ENCODE measurements around the gene TRIML2.

TRIML2 gene, protein sequence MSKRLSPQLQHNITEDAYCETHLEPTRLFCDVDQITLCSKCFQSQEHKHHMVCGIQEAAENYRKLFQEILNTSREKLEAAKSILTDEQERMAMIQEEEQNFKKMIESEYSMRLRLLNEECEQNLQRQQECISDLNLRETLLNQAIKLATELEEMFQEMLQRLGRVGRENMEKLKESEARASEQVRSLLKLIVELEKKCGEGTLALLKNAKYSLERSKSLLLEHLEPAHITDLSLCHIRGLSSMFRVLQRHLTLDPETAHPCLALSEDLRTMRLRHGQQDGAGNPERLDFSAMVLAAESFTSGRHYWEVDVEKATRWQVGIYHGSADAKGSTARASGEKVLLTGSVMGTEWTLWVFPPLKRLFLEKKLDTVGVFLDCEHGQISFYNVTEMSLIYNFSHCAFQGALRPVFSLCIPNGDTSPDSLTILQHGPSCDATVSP

DNA sequence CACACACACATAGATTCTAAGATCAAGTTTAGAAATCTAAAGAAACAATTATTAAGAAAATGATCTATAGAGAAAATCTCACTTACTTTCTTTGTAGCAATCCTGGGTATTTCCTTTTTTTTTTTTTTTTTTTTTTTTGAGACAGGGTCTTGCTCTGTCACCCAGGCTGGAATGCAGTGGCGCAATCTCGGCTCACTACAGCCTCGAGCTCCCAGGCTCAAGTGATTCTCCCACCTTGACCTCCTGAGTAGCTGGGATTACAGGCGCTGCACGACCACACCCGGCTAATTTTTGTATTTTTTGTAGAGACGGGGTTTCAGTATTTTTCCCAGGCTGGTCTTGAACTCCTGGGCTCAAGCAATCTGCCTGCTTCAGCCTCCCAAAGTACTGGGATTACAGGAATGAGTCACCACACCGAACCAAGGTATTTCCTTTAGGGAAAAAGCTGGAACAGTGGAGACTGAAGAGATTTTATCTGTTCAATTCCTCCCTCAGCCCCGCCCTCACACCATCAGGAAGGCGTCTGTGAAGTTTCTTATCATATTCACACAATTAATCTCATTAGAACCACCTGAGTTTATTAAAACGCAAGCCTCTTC lies at the start of gene TRIML2:
TRIML2 (minus strand) TSS at position 447 of the 599 bp plus-strand sequence. CDS start 4,235 bp downstream, outside the sequence.
- DNase-seq = no peak

DNA sequence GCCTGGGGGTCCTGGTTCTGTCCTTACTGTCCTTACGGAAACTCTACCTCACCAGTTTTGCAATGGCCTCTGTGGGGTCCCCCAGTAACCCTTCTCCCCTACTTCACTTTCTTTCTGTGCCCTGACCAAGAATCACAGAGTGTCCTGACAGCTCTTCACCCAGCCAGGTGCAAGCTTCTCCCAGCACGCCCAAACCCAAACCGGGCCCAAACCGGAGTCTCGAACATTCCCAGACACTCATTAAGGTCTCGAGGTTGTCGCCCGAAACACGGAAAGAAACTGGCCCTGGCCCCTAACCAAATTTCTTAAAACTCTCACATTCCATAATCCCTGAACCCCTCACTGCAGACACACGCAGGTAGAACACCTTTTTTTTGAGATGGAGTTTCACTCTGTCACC lies 48.9 kb upstream of the TRIML2 start:
- DNase-seq = no peak

DNA sequence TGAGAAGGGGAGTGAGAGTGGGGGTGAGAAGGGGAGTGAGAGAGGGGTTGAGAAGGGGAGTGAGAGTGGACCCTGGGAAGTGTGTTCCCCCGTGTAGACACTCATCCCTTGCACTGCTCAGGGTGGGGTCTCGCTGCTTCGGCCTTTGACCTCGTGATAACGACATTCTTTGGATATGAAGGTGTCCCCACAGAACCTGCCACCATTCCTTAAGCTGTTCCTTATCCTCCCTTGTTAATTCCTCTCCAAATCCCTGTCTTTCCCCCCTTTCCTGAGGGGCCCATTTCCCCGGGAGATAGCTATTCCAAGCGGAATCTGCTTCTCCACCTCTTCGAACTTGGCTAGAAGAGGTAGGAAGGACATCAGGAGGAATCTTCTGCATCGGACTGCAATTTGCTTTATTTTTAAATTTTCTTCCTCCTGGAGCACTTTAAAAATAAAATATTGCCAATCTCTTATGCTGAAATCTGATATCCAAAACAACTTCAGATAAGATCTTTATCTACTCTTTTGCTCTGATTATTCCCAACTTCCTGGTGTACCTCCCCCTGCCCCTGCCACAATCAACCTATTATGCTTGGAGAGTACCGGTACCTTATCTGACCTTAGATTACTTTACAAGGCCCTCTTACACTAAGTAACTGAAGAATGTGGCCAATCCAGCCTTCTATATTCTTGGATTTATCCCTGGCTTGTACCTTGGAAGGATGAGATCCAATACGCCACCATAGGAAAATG lies 45.4 kb upstream of the TRIML2 start:
- DNase-seq = no peak

DNA sequence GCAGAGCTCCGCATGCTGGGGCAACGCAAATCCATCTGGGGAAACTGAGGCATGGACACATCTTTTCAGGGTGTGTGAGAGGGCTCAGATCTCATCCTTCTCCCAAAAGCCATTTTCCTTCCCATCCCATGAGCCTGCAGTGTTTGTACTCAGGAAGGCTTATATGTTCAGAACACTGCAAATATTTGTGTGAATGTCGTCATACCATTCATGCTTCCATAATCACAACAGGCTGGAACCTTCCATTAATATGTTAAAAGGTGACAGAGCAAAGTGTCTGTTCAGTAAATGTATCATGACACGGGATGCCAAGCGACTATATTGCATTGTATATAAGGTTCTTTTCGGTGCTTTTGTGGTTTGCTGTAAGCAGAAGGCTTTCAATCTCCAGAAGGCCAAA lies 38.4 kb upstream of the TRIML2 start:
- DNase-seq = no peak

DNA sequence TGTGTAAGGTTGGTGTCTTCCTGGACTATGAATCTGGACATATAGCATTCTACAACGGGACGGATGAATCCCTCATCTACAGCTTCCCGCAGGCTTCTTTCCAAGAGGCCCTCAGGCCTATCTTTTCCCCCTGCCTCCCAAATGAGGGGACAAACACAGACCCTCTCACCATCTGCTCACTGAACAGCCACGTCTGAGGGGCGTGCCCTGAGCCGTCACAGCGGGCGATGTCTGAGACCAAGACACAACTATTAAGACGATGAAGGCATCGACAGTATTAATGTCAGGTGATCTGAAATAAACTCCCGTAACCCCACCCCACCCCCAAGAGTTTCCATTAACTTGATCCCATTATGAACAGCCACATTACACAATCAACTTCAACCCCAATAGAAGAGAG lies 37.8 kb upstream of the TRIML2 start:
- no peak for DNase-seq

DNA sequence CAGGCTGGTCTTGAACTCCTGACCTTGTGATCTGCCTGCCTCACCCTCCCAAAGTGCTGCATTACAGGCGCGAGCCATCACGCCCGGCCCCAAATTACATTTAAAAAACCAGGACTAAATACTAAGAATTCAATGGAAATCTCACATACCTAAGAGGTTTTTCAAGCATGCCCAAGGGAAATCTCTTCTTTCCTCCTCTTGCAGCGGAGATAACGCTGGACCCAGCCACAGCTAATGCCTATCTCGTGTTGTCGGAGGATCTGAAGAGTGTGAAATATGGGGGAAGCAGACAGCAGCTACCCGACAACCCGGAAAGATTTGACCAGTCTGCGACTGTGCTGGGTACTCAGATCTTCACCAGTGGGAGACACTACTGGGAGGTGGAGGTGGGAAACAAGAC lies 37.2 kb upstream of the TRIML2 start:
- no peak for DNase-seq

DNA sequence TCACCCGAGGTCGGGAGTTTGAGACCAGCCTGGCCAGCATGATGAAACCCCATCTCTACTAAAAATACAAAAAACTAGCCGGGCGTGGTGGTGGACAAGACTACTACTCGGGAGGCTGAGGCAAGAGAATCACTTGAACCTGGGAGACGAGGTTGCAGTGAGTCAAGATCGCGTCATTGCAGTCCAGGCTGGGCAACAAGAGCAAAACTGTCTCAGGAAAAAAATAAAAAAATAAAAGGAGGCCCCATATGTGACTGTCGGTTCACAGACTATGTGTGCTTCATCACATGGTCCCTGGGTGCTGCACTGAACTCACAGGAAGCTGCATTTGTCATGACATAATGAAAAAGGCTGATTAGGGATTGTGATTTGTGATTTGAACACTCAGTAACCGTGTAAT lies 36.2 kb upstream of the TRIML2 start:
- DNase-seq = no peak

DNA sequence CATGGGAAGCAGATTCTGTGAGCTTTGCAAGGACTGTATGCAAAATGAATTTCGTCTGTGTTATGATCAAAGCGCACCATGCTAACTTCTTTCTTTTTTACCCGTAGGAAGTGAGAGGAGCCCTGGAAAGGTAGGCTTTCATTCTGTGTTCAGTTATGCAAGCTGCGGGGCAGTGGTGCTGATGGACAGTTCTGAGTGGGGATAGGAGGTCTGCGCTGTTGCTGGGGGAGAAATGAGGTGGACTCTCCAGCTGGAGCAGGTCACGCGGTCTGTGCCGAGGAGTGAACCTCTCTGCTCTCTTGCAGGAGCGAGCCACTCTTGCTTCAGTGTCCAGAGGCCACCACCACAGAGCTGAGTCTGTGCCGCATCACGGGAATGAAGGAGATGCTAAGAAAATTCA lies 34.3 kb upstream of the TRIML2 start:
- DNase-seq = no peak

DNA sequence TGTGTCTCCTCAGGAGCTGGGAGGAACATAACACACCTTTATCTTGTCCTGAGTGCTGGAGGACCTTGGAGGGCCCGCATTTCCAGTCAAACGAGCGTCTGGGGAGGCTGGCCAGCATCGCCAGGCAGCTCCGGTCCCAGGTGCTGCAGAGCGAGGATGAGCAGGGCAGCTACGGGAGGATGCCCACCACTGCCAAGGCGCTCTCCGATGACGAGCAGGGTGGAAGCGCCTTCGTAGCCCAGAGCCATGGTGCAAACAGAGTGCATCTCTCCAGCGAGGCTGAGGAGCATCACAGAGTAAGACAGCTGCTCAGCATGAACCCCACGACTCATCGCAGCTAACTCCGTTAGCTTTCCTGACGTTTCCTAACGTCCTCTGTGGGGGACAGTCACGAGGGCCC lies 30.3 kb upstream of the TRIML2 start:
- DNase-seq = no peak

DNA sequence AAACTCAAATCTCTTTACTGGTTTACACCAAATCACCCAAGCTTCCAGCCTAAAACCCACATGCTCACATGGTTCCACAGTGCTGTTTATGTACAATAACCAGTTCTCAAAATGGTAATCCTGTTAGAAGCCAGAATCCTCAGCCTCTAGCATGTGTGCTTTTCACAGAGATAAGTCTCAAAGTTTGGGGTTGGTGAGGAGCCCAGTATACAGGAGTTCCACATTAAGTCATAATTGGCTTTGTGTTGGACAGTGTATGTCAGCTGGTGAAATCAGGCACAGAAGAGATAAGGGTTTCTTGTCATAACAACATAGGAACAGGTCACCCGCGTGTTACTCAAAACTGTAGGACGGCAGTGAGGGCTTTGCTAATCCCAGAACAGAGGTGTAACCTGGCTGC lies 29.7 kb upstream of the TRIML2 start, which contains the start of gene TRIML1:
TRIML1 (plus strand) TSS at position 301 of the 400 bp plus-strand sequence. CDS start 118 bp downstream, outside the sequence.
- no peak for DNase-seq

DNA sequence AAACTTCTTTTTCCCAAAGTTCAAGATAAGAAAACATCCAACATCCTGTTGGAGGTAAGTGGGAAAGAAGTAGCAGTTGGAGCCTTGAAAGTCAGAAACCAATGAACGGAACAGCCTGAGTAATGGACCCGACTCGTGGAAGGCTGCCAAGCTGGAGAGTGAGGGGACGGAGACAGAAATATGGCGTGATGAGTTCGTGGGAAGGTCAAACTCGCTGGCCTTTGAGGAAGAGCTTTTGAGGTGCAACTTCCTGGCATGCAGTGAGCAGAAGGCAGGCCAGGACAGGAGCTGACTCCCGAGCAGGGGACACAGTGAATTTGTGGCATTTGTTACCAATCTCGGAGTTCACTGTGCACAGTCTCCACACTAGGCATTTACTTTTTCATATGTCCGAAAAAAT lies 28.8 kb upstream of the TRIML2 start:
- DNase-seq = no peak

DNA sequence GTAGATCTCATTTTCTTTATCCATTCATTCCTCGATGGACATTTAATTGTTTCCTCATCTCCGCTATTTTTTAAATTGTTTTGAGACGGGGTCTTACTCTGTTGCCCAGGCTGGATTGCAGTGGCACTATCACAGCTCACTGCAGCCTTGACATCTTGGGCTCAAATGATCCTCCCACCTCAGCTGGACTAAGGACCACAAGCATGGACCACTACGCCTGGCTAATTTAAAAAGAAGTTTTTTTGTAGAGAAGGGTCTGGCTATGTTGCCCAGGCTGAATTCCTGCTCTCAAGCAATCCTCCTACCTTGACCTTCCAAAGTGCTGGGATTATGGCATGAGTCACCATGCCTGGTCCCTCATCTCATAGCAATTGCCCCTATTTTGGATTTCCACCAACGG lies 22.8 kb upstream of the TRIML2 start:
- DNase-seq = no peak

DNA sequence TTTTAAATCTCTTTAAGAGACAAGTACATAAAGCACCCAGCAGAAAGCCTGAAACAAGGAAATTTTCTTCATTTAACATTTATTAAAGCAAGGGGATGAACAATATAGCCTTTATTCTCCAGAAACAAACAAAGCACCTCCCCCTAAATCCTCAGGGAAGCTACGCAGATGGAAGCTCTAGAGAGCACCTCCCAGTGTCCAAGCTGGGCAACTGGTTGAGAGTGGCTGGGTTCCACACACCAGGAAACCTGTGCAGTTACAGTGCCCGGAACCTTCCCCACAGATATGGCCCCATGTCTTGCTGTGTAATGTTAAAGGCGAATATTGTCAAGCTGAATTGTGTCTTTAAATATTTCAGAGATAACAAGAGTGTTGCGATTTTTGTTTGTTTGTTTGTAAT lies 21.0 kb upstream of the TRIML2 start:
- DNase-seq = no peak

DNA sequence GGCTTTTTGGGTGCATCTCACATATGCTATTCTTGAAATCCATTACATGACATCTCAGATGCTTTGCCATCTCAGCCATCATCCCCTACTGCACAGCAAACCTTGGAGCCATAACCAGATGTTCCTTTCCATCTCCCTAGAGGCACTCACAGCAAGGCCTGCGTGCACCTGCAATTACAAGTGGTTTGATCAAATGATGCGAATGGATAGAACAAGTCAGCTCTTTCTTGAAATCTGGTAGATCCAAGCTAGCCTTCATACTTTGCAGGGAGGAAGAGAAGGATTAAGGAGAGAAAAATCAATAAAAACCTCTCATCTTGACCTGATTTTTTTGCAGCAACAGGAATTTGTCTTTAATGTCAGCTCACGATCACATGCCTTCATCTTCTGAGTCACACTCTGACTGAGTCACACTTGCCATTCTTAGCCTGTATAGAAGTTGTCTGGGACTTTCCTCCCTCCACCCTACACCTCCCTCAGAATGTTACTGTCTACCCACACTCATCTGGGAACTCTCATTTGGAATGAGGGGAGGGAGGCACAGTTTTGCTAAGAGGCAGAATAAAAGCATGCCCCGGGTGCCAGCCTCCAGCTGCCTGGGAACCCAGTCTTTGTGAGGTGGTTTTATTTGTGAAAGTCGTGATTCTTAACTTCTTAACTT lies 17.9 kb upstream of the TRIML2 start:
- DNase-seq = no peak

DNA sequence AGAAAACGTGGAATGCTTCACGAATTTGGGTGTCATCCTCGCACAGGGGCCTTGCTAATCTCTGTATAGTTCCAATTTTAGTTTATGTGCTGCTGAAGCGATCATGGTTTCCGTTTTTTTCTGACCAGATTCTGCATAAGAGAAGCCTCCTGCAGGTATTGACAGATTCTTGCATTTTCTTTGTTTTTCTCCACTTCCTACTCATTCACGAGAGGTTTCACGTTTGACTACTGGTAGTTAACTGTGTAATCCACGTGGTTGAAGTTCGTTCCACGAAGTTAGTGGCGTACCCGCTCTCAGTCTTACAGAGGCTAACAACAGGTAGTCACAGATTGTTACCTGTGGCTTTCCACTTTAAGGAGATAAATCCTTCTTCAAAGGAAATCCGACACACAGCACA lies 12.1 kb upstream of the TRIML2 start:
- DNase-seq = no peak

DNA sequence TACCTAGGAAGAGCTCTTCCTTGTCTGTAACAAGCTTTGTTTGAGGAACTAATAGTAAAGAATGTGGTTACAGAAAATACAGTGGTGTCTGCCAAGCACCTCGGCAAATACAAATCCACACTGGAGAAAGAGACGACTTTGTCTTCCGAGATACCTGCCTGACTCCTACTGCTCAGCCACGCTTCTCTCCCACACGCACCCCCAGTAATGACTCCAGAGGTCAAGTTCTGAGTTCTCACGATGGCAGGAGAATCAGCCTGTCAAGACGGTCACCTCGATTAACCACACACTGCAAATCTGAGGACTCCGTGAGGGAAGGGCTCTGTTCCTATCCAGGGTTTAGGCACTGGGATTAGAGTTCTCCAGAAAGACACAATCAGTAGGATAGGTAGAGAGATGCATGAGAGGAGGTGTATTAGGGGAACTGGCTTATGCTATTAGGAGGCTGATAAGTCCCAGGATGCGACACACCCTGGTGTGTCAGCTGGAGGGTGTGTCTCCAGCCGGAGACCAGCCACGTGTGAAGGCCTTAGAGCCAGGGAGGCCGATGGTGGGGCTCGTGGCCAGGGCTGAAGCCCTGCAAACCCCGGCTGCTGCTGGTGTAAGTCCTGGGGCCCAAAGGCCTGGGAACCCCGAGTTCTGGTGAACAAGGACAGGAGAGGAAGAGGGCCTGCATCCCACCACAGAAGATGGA lies 8.4 kb upstream of the TRIML2 start:
- no peak for DNase-seq

DNA sequence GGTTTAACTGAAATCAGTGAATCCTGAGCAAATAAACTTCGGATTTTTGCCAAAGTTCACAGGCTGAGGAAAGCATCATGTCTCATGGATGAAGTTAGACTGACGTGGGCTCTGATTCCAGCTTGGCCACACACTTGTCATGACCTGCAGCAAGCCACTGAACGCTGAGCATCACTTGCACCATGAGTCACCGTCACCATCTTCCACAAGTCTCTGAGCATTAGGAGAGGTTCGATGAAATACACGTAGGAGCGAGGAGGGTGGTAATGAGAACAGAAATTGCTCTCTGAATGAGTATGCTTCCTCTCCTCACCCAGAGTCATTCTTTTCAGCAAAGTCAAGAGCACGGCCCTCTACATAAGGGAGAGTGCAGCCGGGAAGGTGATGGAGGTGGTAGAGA lies 3.8 kb upstream of the TRIML2 start:
- DNase-seq = no peak

DNA sequence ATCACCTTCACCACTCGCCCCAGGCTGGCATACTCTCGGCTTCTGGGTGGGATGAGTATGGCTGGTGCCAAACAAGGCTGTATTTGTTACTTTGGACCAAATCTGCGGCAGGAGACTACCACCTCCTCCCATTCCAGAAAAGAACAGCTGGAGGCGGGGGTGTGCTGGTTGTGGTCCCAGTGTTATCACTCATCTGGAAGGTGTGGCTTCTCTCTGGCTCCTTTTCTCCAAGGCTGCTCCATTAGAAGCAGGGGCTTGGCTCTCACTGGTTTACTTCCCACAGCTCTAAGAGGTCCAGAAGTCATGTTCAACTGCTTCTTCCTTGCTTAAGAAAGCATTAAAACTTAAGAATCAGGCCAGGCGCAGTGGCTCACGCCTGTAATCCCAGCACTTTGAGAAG lies 2.6 kb upstream of the TRIML2 start:
- DNase-seq = no peak

DNA sequence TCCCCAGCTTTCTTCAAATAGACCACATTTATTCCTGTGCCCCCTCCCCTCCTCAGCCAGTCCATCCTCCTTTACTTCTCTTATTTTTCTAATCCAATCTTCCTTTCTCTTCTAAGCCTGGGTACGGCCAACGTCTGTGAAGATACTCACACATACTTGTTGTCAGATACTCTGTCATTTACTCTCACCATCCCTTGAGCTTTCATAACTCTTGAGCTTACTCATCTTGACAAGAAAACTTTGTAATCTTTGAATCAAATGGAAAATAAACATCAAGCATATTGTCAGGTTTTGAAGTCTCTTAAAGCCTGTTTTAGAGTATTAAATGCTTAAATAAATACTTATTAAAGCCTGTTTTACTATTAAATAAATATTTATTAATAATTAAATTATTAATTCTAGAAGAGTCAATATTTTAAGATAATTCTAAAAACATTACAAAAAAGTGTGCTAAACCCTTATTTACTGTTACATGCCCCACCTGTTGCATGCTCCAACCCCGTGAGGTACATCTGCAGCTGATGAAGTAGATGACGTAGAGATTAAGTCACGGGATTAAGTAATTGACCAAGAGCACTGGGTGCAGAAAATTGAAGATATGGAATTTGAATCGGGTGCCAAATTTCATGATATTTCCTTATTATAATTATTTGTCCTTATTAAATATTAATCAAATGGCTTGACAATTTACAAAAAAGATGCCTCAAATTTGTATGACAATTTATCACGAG lies 1.5 kb upstream of the TRIML2 start:
- DNase-seq = no peak

DNA sequence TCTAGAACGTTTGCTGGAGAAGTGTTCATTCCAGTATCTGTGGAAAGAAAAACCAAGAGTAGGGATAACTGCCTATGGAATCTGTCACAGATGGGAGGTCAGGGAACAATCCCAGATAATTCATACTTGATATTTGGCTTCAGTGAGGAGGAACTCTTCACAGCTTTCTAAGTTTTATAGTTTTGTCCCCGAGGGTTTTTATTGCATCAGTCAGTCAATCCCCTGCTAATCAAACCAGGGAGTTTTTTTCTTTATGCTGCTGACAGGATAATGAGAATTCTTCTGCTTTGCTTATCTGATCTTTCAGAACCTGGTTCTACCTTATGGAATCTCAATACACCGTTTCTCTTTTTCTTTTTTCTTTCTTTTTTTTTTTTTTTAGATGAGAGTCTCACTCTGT lies 633 bp upstream of the TRIML2 start:
- no peak for DNase-seq

DNA sequence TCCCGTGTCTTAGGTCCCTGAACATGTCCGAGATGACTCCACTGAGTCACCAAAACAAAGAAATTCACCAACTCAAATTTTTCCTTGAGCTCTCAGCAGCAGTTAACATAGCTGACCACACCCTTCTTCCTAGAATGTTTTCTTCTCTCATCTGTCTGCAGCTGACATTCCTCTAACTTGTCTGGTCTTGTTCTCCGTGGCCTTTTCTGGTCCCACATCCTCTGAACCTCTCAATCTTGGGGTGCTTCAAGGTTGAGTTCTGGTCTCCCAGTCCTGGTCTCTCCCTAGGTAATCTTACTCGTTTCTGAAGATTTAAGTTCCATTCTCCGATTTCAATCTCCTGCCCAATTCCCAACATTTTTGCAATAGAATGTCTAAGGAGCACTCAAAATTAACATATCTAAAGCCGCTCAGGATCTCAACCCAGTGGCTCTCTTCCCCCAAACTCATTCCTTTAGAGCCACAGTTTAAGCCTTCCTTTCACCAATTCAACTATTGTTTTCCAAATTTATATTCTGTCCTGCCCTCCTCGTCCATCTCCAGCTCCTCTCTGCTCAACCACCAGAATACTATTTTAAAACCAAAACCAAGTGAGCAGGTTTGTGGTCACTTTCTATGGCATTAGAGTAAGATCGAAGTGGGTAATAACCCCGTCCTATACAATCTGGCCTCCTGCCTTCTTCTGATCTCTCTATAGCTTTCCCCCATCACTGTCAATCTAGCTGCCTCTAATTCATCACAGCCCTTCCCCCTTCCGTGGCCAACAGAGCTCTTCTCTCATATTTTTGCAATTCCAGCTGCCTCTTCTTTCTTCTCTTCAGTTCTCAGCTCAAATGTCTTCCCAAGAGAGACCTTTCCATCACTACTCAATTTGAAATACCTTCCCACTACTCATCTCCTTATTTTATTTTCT lies 1.2 kb downstream of the TRIML2 start:
- no peak for DNase-seq

Data from stimulated activated CD4-positive, alpha-beta T cell treated with anti-CD3 and anti-CD28 coated beads, Interleukin-2, amount 100 ng/mL, for 48 hours (primary cell).